Ovary (tissue), 9 donors: Measurements from ENCODE around the gene ILF2. TPM values are rescaled to one million over a fixed set of nuclear protein-coding genes. Genes with fewer than 3 reads are reported as not detected.

Experiments
- DNase-seq, 5 donors: peaks; one replicate each; pipeline ENCODE4 v3.0.0-alpha.2; 2019 to 2020
- H3K27ac ChIP-seq, 2 donors: fragments of 200-600 bp; one replicate each; pipeline versions ENCODE4 v1.5.1 to v1.8.0; 2019 to 2022
- H3K27me3 ChIP-seq: fragments of 200-600 bp; one replicate; pipeline ENCODE4 v1.8.0; 2022
- H3K36me3 ChIP-seq: fragments of 200-600 bp; sonication (generic); one replicate; pipeline ENCODE4 v1.5.1; 2019
- H3K4me1 ChIP-seq: one replicate; pipeline ENCODE4 v1.8.1; 2013; ENCODE audit warnings: mild to moderate bottlenecking, moderate library complexity; ENCODE audit not compliant: insufficient read depth
- H3K4me3 ChIP-seq: fragments of 200-600 bp; sonication (generic); one replicate; pipeline ENCODE4 v1.5.1; 2017
- H3K9me3 ChIP-seq, 2 donors: fragments of 200-600 bp in 1 of 2; sonication (generic) in 1 of 2; one replicate each; pipeline versions ENCODE4 v1.5.1 to v1.8.1; 2013 to 2019; ENCODE audit warnings: mild to moderate bottlenecking in 1 of 2, moderate library complexity in 1 of 2
- EP300 ChIP-seq: sonication (generic); formaldehyde crosslinking; IDR thresholded peaks from one replicate; pipeline ENCODE4 v1.6.1; 2017; ENCODE audit warnings: antibody characterized with exemption
- POLR2A ChIP-seq: fragments of 450-650 bp; IDR thresholded peaks from one replicate; pipeline ENCODE4 v1.6.1; 2017; ENCODE audit warnings: antibody characterized with exemption, mild to moderate bottlenecking, moderate library complexity
- WGBS, 3 donors: extraction: QIAGEN DNeasy Blood & Tissue Kit in 1 of 3; methylation state at CpG; one replicate each; pipeline versions ENCODE4 v1.1.5 to v1.1.7; 2013 to 2017; 5-methylcytosine and 5-hydroxymethylcytosine counted together
- intact Hi-C, 4 donors: fragments of 100-400 bp; cut with DNase I; formaldehyde crosslinking; loops; one replicate each; pipeline versions ENCODE4 v1.11.0 to v1.15.1; 2022 to 2023
- polyA plus RNA-seq, 2 donors: library from polyadenylated mRNA; stranded (reverse); fragments of 200-250 nt in 1 of 2; fragments of 350-450 nt in 1 of 2; fragmentation: Illumina TruSeq in 1 of 2; extraction: RNeasy Lipid Tissue Mini Kit (QIAGEN cat#74804) in 1 of 2; gene quantifications; one replicate each; pipeline ENCODE4 v1.2.3, GENCODE V29; 2013 to 2014
- total RNA-seq, 7 donors: library from RNA; depleted of rRNA in 2 of 7; stranded (reverse); fragments of >200 nt in 2 of 7; fragmentation: NEBNext Ultra II Directional in 3 of 7; extraction: Animal tissue kit (Norgen Biotek cat#: 25700) in 3 of 7; gene quantifications; one replicate each; pipeline versions ENCODE4 v1.1.0 to v1.2.4, GENCODE V29; 2016 to 2023
- TF ChIP-seq, protein P1 (sequence below), 3 donors: fragments of 450-650 bp in 2 of 3; fragments of 200-600 bp in 1 of 3; IDR thresholded peaks; one replicate each; pipeline versions ENCODE4 v1.5.1 to v1.8.0; 2016 to 2022; ENCODE audit warnings: antibody characterized with exemption in 3 of 3, mild to moderate bottlenecking in 1 of 3
- donor health status: DM: no; HTN: no; CAD: no; lungs with moderate emphysema.
- donor health status: DM: no; HTN: no; CAD: no.
- donor health status: Bipolar disorder and iron deficiency.
- donor health status: DM: yes; HTN: yes; CAD: no.
- donor health status: DM: no; HTN: no; CAD: no.
- donor health status: DM: yes; HTN: yes; CAD: no.

Gene ILF2
- total and polyA plus RNA-seq, 9 donors = 87.3 to 206 (median 122) TPM

GRCh38 chr1:153662269-153662668 lies 8.5 kb downstream of the ILF2 start:
- Histone ChIP-seq H3K4me3 (no peak overlapping the region), H3K36me3 (no peaks in the 10 kb centered on the region), H3K27me3 (no peaks in the 10 kb centered on the region), H3K4me1 (peaks cover 2% of the 10 kb centered on the region), H3K27ac (no peak overlapping the region), H3K9me3 (no peaks in the 10 kb centered on the region)
- intact Hi-C loops = loop anchor here in 1 of 4 donors (10.0 kb wide), 1 partner anchor 147 kb away; no protein-coding TSS in a partner anchor
- TF ChIP-seq POLR2A = no peak
- no peak for TF ChIP-seq EP300
- TF ChIP-seq, protein P1, sequence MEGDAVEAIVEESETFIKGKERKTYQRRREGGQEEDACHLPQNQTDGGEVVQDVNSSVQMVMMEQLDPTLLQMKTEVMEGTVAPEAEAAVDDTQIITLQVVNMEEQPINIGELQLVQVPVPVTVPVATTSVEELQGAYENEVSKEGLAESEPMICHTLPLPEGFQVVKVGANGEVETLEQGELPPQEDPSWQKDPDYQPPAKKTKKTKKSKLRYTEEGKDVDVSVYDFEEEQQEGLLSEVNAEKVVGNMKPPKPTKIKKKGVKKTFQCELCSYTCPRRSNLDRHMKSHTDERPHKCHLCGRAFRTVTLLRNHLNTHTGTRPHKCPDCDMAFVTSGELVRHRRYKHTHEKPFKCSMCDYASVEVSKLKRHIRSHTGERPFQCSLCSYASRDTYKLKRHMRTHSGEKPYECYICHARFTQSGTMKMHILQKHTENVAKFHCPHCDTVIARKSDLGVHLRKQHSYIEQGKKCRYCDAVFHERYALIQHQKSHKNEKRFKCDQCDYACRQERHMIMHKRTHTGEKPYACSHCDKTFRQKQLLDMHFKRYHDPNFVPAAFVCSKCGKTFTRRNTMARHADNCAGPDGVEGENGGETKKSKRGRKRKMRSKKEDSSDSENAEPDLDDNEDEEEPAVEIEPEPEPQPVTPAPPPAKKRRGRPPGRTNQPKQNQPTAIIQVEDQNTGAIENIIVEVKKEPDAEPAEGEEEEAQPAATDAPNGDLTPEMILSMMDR (IDR thresholded peaks at IDR 0.05) = no peak
- no peak for DNase-seq
- 35 to 49% (median 45%) methylated on average over 2 of the region's 2 CpGs for WGBS, 3 donors

GRCh38 chr1:153661111-153661708 lies 9.6 kb downstream of the ILF2 start:
- H3K4me3 ChIP-seq = no peak overlapping the region
- intact Hi-C loops = loop anchor here in 1 of 4 donors (10.0 kb wide), 1 partner anchor 146 kb away; no protein-coding TSS in a partner anchor
- no peak overlapping the region for H3K27ac ChIP-seq
- peaks cover 2% of the 10 kb centered on the region for H3K4me1 ChIP-seq
- 53 to 58% (median 57%) methylated on average over 9 of the region's 9 CpGs for WGBS, 3 donors
- TF ChIP-seq POLR2A (no peak), EP300 (no peak)
- TF ChIP-seq, protein P1 (IDR thresholded peaks at IDR 0.05) = no peak
- no peaks in the 10 kb centered on the region for H3K36me3 ChIP-seq
- H3K9me3 ChIP-seq = no peaks in the 10 kb centered on the region
- H3K27me3 ChIP-seq = no peaks in the 10 kb centered on the region
- peak in 2 of 5 donors; percentile 7 to 14 for DNase-seq

DNA sequence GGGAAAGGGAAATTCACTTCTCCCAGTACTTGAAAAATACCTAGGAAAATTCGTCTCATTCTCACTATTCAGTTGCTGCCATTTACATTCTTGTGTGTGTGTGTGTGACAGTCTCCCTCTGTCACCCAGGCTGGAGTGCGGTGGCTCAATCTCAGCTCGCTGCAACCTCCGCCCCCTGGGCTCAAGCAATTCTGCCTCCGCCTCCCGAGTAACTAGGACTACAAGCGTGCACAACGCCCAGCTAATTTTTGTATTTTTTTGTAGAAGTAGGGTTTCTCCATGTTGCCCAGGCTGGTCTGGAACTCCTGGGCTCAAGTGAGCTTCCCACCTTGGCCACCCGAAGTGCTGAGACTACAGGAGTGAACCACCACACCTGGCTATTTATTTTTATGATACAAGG lies 11.1 kb downstream of the ILF2 start:
- Histone ChIP-seq H3K36me3 (no peaks in the 10 kb centered on the region), H3K4me1 (peaks cover 2% of the 10 kb centered on the region), H3K9me3 (no peaks in the 10 kb centered on the region), H3K4me3 (peak overlapping the region; percentile 57), H3K27me3 (no peaks in the 10 kb centered on the region), H3K27ac (no peak overlapping the region)
- intact Hi-C loops = loop anchor here in 1 of 4 donors (10.0 kb wide), 1 partner anchor 145 kb away; no protein-coding TSS in a partner anchor
- TF ChIP-seq POLR2A (no peak), EP300 (no peak)
- TF ChIP-seq, protein P1 (IDR thresholded peaks at IDR 0.05) = no peak
- 69 to 81% (median 76%) methylated on average over 9 of the region's 9 CpGs for WGBS, 3 donors
- DNase-seq = peak in 1 of 5 donors; percentile 33

DNA sequence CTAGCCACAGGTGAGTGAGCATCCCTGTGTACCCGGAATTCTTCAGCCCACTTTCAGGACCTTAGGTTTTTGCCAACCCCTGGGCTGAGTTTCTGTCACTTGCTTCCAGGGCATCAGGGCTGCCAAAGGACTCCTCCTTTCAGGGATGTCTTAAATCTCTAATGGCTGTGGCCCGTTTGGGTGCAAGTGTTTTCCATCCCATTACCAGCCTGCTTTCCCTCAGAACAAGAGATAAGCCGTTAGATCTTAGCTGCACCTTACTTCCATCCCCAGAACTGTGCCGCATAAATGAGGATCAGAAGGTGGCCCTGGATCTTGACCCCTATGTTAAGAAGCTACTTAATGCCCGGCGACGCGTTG lies 11.6 kb downstream of the ILF2 start:
- intact Hi-C loops = no loop called here
- H3K4me3 ChIP-seq = peak overlapping the region; percentile 57
- peak overlapping the region; percentile 86 to 91 for H3K27ac ChIP-seq
- no peak for TF ChIP-seq POLR2A
- TF ChIP-seq, protein P1 (IDR thresholded peaks at IDR 0.05) = no peak
- TF ChIP-seq EP300 = no peak
- WGBS, 3 donors = 14 to 18% (median 14%) methylated on average over 8 of the region's 8 CpGs
- H3K4me1 ChIP-seq = peaks cover 2% of the 10 kb centered on the region
- H3K27me3 ChIP-seq = no peaks in the 10 kb centered on the region
- H3K36me3 ChIP-seq = no peaks in the 10 kb centered on the region
- no peaks in the 10 kb centered on the region for H3K9me3 ChIP-seq
- no peak for DNase-seq
